ENCODE measurements around the gene SLC25A21.

Gene SLC25A21

GRCh38 chr14:36647417-36647823, 525.0 kb downstream of the SLC25A21 start:
- no peak for DNase-seq

GRCh38 chr14:36646664-36647416, 525.6 kb downstream of the SLC25A21 start:
- no peak for DNase-seq

- no peak for DNase-seq
These were observed 538.8 kb downstream of the SLC25A21 start for GRCh38 chr14:36633580-36633979.
